ENCODE measurements around the gene YRDC. TPM values are rescaled to one million over a fixed set of nuclear protein-coding genes. Genes with fewer than 3 reads are reported as not detected.
A peak's percentile ranks its signal among the peaks of the same experiment; 100 is the strongest.

The YRDC gene
- total and polyA plus RNA-seq, 5 donors from 2014 or later = 17.3 to 28.2 (median 22.2) TPM

GRCh38 chr1:37753473-37754321 lies 54.3 kb downstream of the YRDC start:
- peaks cover 3% of the 10 kb centered on the region for H3K36me3 Mint-ChIP-seq
- DNase-seq = peak in 1 of 3 donors; percentile 10
- no peak overlapping the region for H3K27ac ChIP-seq (ENCODE audit: insufficient read depth, low read length, poor library complexity, severe bottlenecking)
- peaks cover 0 to 4% (median 0%) of the 10 kb centered on the region in 7 donors for H3K9me3 Mint-ChIP-seq
- H3K27me3 Mint-ChIP-seq = peaks cover 28% of the 10 kb centered on the region
- H3K27ac Mint-ChIP-seq = no peak overlapping the region
- ATAC-seq (ENCODE audit: low read depth in 2 of 2) = no peak
- no peak overlapping the region for H3K4me3 ChIP-seq (ENCODE audit: low read depth, low read length)
- no peaks in the 10 kb centered on the region for H3K36me3 ChIP-seq (ENCODE audit: control insufficient read depth, insufficient read depth, low read length)
- H3K4me1 ChIP-seq (ENCODE audit: control insufficient read depth, insufficient read depth, low read length, poor library complexity, severe bottlenecking) = peaks cover 9% of the 10 kb centered on the region
- peak overlapping the region in 2 of 4 donors; percentile 41 to 79 for H3K4me3 Mint-ChIP-seq
- peaks cover 0 to 11% (median 5%) of the 10 kb centered on the region in 4 donors for H3K4me1 Mint-ChIP-seq
- H3K27me3 ChIP-seq (ENCODE audit: control insufficient read depth, insufficient read depth, low read length) = peaks cover 9% of the 10 kb centered on the region
- H3K9me3 ChIP-seq (ENCODE audit: control insufficient read depth in 2 of 2, low read length in 2 of 2) = no peaks in the 10 kb centered on the region

Other genes starting within 250 kb of the YRDC start
- 58.9 TPM for gene GNL2, start 212.3 kb downstream of the YRDC start, total RNA-seq
- 10 to 100 TPM; 37.3 to 46.5 (median 42.9) TPM for gene GNL2, start 212.3 kb downstream of the YRDC start, polyA plus RNA-seq
- gene RSPO1, start 173.3 kb downstream of the YRDC start, total RNA-seq = not detected
- gene RSPO1, start 173.3 kb downstream of the YRDC start, polyA plus RNA-seq = not detected
- gene CDCA8, start 115.7 kb downstream of the YRDC start, total RNA-seq = 1.3 TPM
- 1 to 10 TPM; 2.5 to 3.7 (median 3.1) TPM for gene CDCA8, start 115.7 kb downstream of the YRDC start, polyA plus RNA-seq
- gene EPHA10, start 43.1 kb downstream of the YRDC start, total RNA-seq = not detected
- not detected for gene EPHA10, start 43.1 kb downstream of the YRDC start, polyA plus RNA-seq
- 0.69 TPM for gene MANEAL, start 14.4 kb downstream of the YRDC start, total RNA-seq
- gene MANEAL, start 14.4 kb downstream of the YRDC start, polyA plus RNA-seq = 1 to 10 TPM in 3 of 4 donors, under 1 TPM in 1; 0.87 to 2.4 (median 1.5) TPM
- gene C1orf122, start 418 bp downstream of the YRDC start, total RNA-seq = 13.7 TPM
- gene C1orf122, start 418 bp downstream of the YRDC start, polyA plus RNA-seq = 10 to 100 TPM; 22.9 to 31.9 (median 26.6) TPM
- gene MTF1, start 51.4 kb upstream of the YRDC start, total RNA-seq = 34.1 TPM
- 10 to 100 TPM; 16.3 to 22.9 (median 18.7) TPM for gene MTF1, start 51.4 kb upstream of the YRDC start, polyA plus RNA-seq
- 23.8 TPM for gene INPP5B, start 138.8 kb upstream of the YRDC start, total RNA-seq
- 10 to 100 TPM; 15.4 to 21.1 (median 18.5) TPM for gene INPP5B, start 138.8 kb upstream of the YRDC start, polyA plus RNA-seq
- 47.6 TPM for gene SF3A3, start 181.8 kb upstream of the YRDC start, total RNA-seq
- gene SF3A3, start 181.8 kb upstream of the YRDC start, polyA plus RNA-seq = 100 to 1,000 TPM in 3 of 4 donors, 10 to 100 TPM in 1; 90.6 to 118 (median 105) TPM
- gene FHL3, start 197.3 kb upstream of the YRDC start, total RNA-seq = 4.6 TPM
- gene FHL3, start 197.3 kb upstream of the YRDC start, polyA plus RNA-seq = 10 to 100 TPM; 11.2 to 20.8 (median 13.3) TPM
- 12.3 TPM for gene UTP11, start 204.5 kb upstream of the YRDC start, total RNA-seq
- gene UTP11, start 204.5 kb upstream of the YRDC start, polyA plus RNA-seq = 10 to 100 TPM; 21.0 to 31.1 (median 24.9) TPM
- 1.7 TPM for gene POU3F1, start 238.6 kb upstream of the YRDC start, total RNA-seq
- under 1 TPM; 0.11 to 0.49 (median 0.32) TPM for gene POU3F1, start 238.6 kb upstream of the YRDC start, polyA plus RNA-seq